ENCODE results near the gene CHST8. TPM values are rescaled to one million over a fixed set of nuclear protein-coding genes. Genes with fewer than 3 reads are reported as not detected.

CHST8 gene
- total RNA-seq, 2 donors from 2014 or later = 1.6 to 3.8 TPM

GRCh38 chr19:33649627-33650305, 28.0 kb downstream of the CHST8 start:
- Mint-ChIP-seq H3K36me3 (ENCODE audit: low read depth) (no peaks in the 10 kb centered on the region), H3K27me3 (ENCODE audit: insufficient read depth) (no peaks in the 10 kb centered on the region), H3K9me3 (no peaks in the 10 kb centered on the region), H3K4me3 (no peak overlapping the region), H3K27ac (peak overlapping the region; percentile 16), H3K4me1 (peaks cover 10% of the 10 kb centered on the region)
- Histone ChIP-seq H3K9me3 (ENCODE audit: control insufficient read depth, low read length) (no peaks in the 10 kb centered on the region), H3K27ac (ENCODE audit: low read depth, low read length) (no peak overlapping the region), H3K4me1 (ENCODE audit: control insufficient read depth, insufficient read depth, low read length) (no peaks in the 10 kb centered on the region), H3K4me3 (ENCODE audit: low read length) (no peak overlapping the region), H3K9ac (ENCODE audit: extremely low read depth, low read length, poor library complexity, severe bottlenecking) (no peak overlapping the region), H3K27me3 (ENCODE audit: control insufficient read depth, insufficient read depth, low read length, poor library complexity, severe bottlenecking) (no peaks in the 10 kb centered on the region), H3K36me3 (ENCODE audit: control insufficient read depth, insufficient read depth, low read length) (no peaks in the 10 kb centered on the region)
- TF ChIP-seq CTCF (conservative IDR thresholded peaks at IDR 0.05) = no peak
- DNase-seq = no peak
- 74 to 80% methylated on average over 1 to 4 of the region's 4 CpGs for WGBS, 2 experiments (ENCODE audit: insufficient coverage in 1 of 2, insufficient read length in 1 of 2)

GRCh38 chr19:33653684-33654083, 31.9 kb downstream of the CHST8 start:
- Histone ChIP-seq H3K9me3 (ENCODE audit: control insufficient read depth, low read length) (no peaks in the 10 kb centered on the region), H3K36me3 (ENCODE audit: control insufficient read depth, insufficient read depth, low read length) (no peaks in the 10 kb centered on the region), H3K4me3 (ENCODE audit: low read length) (no peak overlapping the region), H3K27me3 (ENCODE audit: control insufficient read depth, insufficient read depth, low read length, poor library complexity, severe bottlenecking) (no peaks in the 10 kb centered on the region), H3K27ac (ENCODE audit: low read depth, low read length) (no peak overlapping the region), H3K4me1 (ENCODE audit: control insufficient read depth, insufficient read depth, low read length) (no peaks in the 10 kb centered on the region), H3K9ac (ENCODE audit: extremely low read depth, low read length, poor library complexity, severe bottlenecking) (no peak overlapping the region)
- Mint-ChIP-seq H3K27me3 (ENCODE audit: insufficient read depth) (no peaks in the 10 kb centered on the region), H3K4me1 (peaks cover 10% of the 10 kb centered on the region), H3K36me3 (ENCODE audit: low read depth) (no peaks in the 10 kb centered on the region), H3K27ac (no peak overlapping the region), H3K4me3 (no peak overlapping the region), H3K9me3 (no peaks in the 10 kb centered on the region)
- no peak for TF ChIP-seq CTCF (conservative IDR thresholded peaks at IDR 0.05)
- WGBS, 2 experiments (ENCODE audit: insufficient coverage in 1 of 2, insufficient read length in 1 of 2) = 75 to 86% methylated on average over 1 to 2 of the region's 2 CpGs
- no peak for DNase-seq

GRCh38 chr19:33654840-33655508, 33.2 kb downstream of the CHST8 start:
- no peak for DNase-seq
- no peaks in the 10 kb centered on the region for H3K9me3 Mint-ChIP-seq
- H3K36me3 Mint-ChIP-seq (ENCODE audit: low read depth) = no peaks in the 10 kb centered on the region

More at GRCh38 chr19:33654840-33655508, 33.2 kb downstream of the CHST8 start:
- Histone ChIP-seq H3K36me3 (ENCODE audit: control insufficient read depth, insufficient read depth, low read length) (no peaks in the 10 kb centered on the region), H3K9me3 (ENCODE audit: control insufficient read depth, low read length) (no peaks in the 10 kb centered on the region), H3K4me3 (ENCODE audit: low read length) (no peak overlapping the region), H3K4me1 (ENCODE audit: control insufficient read depth, insufficient read depth, low read length) (no peaks in the 10 kb centered on the region), H3K27ac (ENCODE audit: low read depth, low read length) (no peak overlapping the region), H3K9ac (ENCODE audit: extremely low read depth, low read length, poor library complexity, severe bottlenecking) (no peak overlapping the region), H3K27me3 (ENCODE audit: control insufficient read depth, insufficient read depth, low read length, poor library complexity, severe bottlenecking) (no peaks in the 10 kb centered on the region)
- no peak overlapping the region for H3K27ac Mint-ChIP-seq
- no peak overlapping the region for H3K4me3 Mint-ChIP-seq
- 81 to 82% methylated on average over 7 of the region's 7 CpGs for WGBS, 2 experiments (ENCODE audit: insufficient coverage in 1 of 2, insufficient read length in 1 of 2)
- TF ChIP-seq CTCF (conservative IDR thresholded peaks at IDR 0.05) = no peak
- no peaks in the 10 kb centered on the region for H3K27me3 Mint-ChIP-seq (ENCODE audit: insufficient read depth)
- peaks cover 1% of the 10 kb centered on the region for H3K4me1 Mint-ChIP-seq

Data from endodermal cell (in vitro differentiated cells).